Activated gamma-delta T cell treated with Interleukin-2 at 50 U/mL for 16 hours (primary cell): ENCODE measurements around the gene CRK.
"Not testable (repeated sequence)": the region's sequence is repeated elsewhere in the genome, so short reads cannot be mapped to it uniquely, and the experiment has no call there.

Source experiments
- DNase-seq: peaks from one replicate; pipeline ENCODE4 v3.0.0-alpha.2; 2020

CRK gene

DNA sequence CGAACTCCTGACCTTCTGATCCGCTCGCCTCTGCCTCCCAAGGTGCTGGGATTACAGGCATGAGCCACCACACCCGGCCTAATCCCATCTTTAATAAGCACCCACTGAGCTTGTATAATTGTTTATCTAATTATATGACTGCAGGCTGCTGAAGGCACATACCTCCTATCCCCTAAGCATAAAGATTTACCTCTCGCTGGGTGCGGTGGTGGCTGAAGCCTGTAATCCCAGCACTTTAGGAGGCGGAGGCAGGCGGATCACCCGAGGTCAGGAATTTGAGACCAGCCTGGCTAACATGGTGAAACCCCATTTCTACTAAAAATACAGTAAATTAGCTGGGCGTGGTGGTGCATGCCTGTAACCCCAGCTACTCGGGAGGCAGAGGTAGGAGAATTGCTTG, 35.9 kb downstream of the CRK start:
- no peak for DNase-seq

DNA sequence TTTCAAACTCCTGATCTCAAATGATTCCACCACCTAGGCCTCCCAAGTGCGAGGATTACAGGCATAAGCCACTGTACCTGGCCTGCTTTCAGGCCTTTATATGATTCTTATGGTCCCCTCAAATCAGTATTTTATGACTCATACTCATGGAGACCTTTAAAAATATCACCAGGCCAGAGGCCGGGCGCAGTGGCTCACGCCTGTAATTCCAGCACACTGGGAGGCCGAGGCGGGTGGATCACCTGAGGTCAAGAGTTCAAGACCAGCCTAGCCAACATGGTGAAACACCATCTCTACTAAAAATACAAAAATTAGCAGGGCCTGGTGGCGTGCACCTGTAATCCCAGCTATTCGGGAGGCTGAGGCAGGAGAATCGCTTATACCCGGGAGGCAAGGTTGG, 37.6 kb downstream of the CRK start:
- DNase-seq: not testable (repeated sequence)

DNA sequence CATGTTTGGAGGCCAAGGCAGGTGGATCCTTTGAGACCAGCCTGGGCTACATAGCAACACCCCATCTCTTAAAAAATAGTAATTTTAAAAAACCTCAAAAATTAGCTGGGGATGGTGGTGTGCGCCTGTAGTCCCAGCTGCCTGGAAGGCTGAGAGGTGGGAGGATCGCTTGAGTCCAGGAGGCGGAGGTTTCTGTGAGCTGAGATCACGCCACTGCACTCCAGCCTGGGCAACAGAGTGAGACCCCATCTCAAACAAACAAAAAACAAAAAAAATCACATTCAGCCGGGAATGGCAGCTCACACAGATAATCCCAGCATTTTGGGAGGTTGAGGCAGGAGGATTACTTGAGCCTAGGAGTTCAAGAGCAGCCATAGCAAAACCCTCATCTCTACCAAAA, 39.6 kb downstream of the CRK start:
- no peak for DNase-seq

DNA sequence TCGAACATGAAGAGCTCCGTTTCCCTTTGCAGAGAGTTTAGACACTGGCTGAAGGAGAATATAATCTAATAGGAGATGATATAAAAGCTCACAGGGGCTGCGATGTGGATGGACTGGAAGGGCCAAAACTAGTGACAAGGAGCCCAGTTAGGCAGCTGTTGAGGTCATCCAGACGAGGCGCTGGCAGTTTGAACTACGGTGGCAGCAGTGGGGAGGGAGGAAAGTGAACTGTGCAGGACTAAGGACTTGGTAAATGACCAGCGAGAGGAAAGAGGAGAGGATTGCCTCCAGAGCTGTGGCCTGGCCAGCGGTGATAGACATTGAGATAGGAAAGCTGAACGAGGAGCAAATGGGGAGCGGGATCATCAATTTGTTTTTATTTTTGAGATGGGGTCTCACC, 41.4 kb downstream of the CRK start:
- DNase-seq: no peak

DNA sequence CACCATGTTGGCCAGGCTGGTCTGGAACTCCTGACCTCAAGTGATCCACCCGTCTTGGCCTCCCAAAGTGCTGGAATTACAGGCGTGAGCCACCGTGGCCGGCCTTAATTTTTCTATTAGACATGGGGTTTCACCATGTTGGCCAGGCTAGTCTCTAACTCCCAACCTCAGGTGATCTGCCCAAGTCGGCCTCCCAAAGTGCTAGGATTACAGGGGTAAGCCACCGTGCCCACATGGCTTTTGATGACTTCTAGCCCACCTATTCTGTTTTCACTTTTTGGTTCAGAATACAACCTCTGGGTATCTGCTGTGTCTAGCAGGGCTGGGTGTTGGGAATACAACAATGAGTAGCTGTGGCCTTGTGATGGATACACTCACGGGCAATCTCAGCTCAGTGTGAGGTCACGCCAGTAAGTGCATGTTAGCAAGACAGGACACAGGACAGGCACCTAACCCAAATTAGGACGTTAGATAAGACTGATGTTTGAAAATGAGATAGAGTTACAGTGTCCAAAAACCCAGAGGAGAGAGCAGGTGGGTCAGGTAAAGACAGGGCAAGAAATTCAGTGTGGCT, 41.9 kb downstream of the CRK start:
- no peak for DNase-seq

DNA sequence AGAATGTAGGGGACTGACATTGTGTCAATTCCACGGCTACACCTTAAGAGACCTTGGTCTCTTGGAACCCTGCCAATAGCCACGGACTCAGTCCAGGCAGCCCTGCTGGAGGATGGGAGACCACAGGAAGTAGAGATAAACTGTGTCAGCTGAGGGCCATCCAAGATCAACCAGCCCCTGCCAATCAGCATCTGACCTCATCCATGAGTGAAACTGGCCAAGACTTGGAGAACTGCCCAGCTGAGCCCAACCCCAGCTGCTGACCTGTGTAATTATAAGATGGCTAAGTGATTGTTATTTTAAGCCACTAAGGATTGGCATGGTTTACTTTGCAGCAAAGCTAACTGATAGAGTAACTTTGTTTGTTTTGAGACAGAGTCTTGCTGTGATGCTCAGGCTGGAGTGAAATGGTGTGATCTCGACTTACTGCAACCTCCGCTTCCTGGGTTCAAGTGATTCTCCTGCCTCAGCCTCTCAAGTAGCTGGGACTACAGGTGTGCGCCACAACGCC, 42.7 kb downstream of the CRK start:
- DNase-seq: no peak

DNA sequence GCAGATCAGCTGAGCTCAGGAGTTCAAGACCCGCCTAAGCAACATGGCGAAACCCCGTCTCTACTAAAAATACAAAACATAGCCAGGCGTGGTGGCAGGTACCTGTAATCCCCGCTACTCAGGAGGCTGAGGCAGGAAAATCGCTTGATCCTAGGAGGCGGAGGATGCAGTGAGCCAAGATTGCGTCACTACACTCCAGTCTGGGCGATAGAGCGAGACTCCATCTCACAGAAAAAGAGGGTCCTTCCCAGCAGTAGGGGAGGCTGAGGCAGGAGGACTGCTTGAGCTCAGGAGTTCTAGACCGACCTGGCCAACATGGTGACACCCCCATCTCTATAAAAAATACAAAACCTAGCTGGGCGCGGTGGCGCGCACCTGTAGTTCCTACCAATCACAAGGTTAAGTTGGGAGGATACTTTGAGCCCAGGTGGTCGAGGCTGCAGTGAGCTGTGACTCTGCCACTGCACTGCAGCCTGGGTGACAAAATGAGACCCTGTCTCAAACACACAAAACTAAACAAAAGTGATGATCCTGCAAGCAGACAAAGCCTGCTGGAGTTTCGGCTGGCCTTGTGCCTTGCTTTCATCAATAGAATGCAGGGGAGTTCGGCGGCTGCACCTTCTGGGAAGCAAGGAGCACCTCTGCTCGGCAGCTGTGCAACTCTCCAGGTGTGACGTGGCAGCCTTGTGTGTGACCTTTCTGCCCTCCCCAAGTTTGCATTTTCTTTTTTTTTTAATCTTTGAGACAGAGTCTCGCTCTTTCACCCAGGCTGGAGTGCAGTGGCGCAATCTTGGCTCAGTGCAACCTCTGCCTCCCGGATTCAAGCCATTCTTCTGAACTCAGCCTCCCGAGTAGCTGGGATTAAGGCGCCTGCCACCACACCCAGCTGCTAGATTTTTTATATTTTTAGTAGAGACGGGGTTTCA, 43.6 kb downstream of the CRK start:
- no peak for DNase-seq

DNA sequence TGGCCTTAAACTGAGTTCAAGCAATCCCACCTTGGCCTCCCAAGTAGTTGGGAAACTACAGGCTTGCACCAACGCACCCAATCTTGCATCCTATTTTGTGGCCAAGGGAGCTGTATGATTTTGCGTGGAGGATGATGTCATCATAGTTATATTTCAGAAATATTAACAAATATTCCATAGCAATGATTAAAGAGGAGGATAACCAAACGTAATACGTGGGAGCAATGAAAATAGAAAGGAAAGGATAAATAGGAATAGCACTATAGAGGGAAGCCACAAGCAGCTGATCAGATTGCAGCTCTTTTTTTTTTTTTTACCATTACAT, 53.8 kb downstream of the CRK start:
- no peak for DNase-seq

DNA sequence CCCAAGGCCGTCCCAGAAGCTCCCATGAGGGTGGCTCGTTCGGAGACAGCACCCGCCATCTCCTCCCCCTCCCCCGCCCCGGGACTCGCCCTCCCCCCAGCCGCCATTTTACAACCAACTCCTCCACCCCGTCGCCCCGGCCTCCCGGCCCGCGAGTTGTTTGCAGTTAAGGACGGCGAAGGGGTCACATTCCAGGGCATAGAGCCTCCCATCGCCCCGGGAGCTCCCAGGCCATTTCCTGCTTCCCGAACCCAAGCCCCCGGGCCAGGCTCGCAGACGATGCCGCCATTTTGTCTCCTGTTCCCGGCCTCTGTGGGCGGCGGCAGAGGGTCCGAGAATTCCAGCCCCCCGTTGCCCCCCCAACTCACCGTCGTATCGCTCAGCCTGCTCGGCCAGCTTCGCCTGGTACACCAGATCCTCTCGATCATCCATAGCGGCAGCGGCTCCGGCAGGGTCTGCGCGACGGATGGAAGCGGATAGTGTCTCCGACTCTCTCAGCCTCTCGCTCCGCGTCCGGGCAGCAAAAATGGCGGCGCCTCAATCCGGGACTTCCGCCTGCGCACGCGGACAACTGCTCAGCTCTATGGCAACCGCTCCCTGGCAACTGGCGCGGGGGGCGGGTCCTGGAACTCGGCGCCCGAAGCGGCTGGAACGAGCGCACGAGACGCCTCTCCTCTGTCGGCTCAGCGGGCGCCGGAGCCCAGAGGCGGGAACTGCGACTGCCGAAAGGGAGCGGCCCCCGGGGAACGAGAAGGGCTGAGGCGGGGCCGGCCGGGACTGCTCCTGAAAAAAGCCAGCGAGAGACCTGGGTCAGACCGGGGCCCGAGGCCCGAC, 56.1 kb downstream of the CRK start, which contains the start of gene YWHAE:
Gene YWHAE (minus strand): TSS at position 544 of the 834 bp plus-strand sequence. CDS start 112 bp downstream, at position 432.
- peak; percentile 95 for DNase-seq

DNA sequence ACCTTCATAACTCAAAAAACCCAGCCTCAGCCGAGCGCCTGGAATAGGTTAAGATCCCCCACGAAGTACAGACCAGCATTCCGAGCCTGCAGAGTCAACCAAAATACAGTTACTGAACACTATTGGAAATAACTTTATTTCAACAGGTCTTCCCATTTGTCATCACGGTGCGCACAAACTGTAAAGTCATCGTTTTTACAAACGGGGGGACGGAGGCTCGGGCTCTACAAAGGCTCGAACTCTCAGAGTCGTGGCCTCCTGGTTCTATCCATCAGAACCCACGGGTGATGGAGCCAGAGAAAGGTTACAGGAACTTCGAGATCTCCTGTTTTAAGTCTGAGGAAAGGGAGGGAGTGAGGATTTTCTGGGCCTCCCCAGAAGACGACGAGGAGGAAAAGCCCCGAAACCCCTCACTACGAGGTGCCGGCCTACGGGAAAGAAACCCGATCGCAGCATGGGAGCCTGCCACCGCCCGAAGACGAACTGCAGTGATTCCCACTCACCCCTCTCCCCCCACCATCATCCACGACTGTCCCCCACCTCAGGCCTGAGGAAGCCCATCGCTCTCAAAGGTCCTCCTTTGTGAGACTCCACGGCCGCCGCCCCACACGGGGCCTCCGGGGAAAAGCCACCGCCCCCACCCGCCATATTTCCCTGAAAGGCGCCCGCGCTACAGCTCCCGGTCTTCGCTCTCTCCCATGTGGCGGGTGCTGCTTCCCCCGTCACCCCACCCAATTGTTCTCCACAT, 56.9 kb downstream of the CRK start:
- DNase-seq: no peak

DNA sequence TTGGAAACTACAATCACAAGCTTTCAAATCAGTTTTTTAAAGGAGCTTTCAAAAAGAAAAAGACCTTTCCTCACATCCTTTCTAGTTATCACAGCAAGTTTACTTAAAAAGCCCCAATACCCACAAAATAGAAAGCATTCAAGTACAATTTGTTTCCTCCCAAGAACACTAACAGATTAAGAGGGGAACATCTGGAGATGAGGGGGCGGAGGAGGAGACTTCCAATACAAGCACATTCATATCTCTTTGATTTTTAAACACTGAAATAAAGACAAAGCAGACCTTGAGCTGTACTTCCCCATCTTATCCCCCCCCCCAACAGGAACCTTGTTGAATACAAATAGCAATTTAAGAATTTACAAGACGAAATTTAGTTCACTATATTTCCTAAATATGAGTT, 58.0 kb downstream of the CRK start:
- DNase-seq: no peak

DNA sequence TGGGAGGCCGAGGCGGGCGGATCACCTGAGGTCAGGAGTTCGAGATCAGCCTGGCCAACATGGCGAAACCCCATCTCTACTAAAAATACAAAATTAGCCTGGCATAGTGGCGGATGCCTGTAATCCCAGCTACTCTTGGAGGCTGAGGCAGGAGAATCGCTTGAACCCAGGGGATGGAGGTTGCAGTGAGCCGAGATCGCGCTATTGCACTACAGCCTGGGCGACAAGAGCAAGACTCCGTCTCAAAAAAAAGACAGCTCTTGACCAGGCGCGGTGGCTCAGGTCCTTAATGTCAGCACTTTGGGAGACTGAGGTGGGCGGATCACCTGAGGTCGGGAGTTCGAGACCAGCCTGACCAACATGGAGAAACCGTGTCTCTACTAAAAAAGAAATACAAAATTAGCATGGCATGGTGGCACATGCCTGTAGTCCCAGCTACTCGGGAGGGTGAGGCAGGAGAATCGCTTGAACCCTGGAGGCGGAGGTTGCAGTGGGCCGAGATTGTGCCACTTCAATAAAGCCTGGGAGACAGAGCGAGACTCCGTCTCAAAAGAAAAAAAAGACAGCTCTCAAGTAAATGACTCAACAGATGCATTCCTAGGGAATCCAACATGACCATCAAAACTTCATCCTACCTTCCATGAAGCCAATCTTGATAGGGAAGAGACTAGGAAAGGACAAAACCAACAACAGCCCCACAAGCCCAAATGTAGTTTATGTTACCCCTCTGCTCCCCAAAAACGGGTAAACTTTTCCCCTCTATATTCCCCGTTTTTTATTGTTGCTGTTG, 60.0 kb downstream of the CRK start:
- not testable (repeated sequence) for DNase-seq

DNA sequence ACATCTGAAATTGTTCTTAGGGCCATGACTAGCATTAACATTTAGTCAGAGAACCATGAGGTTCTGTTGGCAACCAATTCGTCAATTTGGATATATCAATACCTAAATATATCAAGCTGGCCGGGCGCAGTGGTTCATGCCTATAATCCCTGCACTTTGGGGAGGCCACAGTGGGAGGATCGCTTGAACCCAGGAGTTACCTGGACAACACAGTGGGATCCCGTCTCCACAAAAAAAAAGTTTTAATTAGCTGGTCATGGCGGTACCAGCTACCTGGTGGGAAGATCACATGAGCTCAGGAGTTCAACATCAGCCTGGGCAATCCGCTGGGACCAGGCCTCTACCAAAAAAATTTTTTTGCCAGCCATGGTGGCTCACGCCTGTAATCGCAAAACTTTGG, 64.5 kb downstream of the CRK start:
- no peak for DNase-seq

DNA sequence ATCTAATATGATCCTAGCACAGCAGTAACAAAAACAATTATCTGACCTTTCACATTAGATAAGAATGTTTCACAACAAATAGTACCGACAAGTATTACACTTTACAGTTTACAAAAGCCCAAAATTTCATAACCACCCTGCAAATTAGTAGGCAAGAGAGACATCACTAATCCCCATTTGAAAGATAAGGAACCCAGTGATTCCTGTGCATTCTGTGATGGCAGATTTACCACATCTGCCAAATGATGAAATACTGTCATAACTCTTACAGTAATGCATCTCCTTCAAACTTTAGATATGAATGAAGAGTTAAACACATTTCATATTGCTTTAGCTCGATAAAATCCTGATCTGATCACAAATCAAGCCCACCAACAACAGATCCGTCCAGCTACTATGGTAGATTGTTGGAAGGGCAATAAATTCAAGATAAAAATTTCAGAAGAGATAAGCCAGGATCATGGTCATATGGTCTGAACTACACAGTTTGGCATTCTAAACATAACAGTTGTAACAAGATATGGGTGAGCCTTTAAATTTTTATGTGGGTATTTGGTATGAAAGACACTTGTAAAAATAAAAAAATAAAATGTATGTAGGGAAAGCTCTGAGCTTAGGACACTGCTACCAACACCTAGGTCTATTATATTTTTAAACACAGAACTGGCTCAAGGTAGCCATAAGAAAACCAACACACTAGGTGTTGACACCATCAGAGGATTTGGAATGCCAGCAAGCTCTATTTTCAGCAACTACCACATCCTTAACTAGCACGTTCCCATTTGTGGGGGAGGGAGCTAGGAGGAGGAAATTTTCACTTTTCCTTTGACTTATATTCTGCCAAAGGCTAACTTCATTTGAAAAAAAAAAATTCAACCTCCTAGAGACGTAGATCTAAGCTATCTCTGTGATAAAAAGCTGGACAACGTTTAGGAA, 65.3 kb downstream of the CRK start:
- no peak for DNase-seq

DNA sequence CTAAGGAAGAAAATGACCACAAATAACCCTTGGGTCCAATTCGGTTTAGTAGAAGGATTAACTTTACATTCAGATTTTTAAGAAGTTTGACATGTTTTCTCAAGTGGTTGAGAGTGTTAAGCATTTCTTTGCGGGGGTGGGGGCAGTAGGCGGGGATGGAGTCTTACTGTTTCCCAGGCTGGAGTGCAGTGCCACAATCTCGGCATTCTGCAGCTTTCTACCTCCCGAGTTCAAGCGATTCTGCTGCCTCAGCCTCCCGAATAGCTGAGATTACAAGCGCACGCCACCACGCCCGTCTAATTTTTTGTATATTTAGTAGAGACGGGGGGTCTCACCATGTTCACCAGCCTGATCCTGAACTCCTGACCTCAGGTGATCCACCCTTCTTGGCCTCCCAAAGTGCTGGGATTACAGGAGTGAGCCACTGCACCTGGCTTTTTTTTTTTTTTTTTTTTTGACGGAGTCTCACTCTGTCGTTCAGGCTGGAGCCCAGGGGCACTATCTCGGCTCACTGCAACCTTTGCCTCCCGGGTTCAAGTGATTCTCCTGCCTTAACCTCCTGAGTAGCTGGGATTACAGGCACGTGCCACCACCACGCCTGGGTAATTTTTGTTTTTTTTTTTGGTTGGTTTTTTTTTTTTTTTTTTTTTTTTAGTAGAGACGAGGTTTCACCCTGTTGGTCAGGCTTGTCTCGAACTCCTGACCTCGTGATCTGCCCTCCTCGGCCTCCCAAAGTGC, 68.4 kb downstream of the CRK start:
- DNase-seq: not testable (repeated sequence)

DNA sequence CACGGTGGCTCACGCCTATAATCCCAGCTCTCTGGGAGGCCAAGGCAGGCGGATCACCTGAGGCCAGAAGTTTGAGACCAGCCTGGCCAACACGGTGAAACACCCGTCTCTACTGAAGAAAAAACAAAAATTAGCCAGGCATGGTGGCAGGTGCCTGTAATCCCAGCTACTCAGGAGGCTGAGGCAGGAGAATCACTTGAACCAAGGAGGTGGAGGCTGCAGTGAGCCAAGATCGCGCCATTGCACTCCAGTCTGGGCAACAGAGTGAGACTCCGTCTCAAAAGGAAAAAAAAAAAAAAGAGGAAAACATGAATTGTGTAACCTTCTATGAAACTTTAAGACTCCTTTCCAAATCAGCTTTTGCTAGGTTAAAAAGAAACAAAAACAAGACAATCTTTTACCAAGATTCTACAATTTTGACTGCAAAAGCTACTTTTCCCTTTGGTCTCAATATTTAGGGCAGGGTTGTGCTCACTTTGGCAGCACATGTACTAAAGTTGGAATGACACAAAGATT, 69.3 kb downstream of the CRK start:
- DNase-seq: not testable (repeated sequence)

DNA sequence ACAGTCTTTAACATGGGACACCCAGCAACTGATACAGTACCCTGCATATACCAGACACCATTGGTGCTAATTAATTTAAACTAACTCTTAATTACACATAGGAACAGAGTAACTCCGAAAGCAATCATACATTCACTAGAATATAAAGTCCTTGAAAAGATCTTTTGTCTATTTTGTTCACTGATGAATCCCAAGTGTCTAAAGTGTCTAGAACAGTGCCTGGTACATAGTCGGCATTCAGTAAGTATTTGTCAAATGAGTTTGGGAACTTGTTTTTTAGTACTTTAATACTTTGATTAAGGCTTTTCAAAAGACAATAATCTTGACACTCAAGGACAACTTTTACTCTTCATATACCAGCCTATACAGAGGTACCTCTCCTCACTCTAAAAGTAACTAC, 69.8 kb downstream of the CRK start:
- no peak for DNase-seq

DNA sequence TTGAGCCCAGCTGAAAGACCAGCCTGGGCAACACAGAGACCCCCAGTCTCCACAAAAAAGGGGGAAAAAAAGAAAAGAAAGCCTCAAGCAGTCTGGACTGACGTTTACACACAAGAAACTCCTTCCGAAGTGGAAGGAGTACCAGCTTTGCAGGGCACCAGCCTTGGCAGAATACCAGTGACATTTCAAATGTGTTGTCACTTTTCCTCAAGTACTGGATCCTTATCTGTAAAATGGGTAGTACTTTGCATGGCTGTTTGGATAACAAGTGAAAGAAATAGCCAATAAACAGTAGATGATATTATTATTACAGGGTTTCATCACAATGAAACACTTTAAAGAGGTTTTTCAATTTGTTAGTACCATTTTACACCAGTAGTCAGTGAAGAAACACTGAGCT, 70.2 kb downstream of the CRK start:
- no peak for DNase-seq

DNA sequence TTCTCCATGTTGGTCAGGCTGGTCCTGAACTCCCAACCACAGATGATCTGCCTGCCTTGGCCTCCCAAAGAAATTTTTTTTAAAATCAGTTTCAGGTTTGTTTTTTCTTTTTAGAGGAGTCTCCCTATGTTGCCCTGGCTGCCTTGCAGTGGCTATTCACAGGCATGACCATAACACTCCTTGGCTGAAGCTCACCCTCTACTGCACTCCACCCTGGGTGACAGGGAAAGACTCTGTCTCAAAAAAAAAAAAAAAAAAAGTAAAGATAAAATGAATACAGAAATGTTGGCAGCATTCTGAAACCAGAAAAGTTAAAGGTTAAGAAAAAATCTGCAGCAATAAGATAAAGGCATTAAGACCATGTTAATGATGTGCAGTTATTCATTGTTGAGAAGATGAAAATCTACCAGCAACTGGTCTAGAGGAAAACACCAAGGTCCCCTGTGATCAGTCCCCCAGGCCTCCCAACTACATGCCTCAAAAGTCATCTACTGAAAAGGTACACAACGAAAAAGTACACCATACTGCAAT, 71.1 kb downstream of the CRK start:
- no peak for DNase-seq
